ENCODE data around the gene DCAF12. TPM values are rescaled to one million over a fixed set of nuclear protein-coding genes. Genes with fewer than 3 reads are reported as not detected.
"Not testable (repeated sequence)": the region's sequence is repeated elsewhere in the genome, so short reads cannot be mapped to it uniquely, and the experiment has no call there.

Gene DCAF12
- total RNA-seq, 3 donors from 2014 or later = 25.6 to 36.7 (median 29.6) TPM

DNA sequence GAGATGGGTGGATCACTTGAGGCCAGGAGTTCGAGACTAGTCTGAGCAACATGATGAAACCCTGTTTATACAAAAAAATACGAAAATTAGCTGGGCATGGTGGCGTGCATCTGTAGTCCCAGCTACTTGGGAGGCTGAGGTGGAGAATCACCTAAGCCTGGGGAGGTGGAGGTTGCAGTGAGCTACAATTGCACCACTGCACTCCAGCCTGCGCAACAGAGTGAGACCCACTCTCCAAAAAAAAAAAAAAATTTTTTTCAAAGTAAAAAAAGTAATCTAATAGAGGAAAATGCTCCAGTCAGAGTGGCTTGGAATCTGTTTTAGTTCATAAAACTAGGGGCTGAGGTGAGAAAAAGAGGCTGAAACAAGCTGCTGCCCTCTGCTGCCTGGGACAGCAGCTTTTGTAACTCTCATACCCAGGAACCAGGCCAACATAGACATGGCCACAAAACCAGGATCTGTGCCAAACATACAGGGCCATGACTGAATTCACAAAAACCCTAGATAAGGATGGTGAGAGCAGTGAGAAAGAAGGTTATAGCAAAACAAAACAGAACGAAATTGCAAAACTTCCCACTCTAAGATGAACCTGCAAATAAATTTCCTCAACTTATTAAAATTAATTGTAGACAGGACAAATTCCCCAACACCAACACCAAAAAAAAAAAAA, 13.1 kb upstream of the DCAF12 start:
- no peaks in the 10 kb centered on the region for H3K9me3 ChIP-seq
- H3K27ac ChIP-seq = no peak overlapping the region
- intact Hi-C loops (cut with DNase I; ENCODE audit: low total_unique reads) = no loop called here
- H3K36me3 ChIP-seq = no peaks in the 10 kb centered on the region
- TF ChIP-seq POLR2AphosphoS5 (IDR thresholded peaks at IDR 0.05) = no peak
- TF ChIP-seq, protein P1, sequence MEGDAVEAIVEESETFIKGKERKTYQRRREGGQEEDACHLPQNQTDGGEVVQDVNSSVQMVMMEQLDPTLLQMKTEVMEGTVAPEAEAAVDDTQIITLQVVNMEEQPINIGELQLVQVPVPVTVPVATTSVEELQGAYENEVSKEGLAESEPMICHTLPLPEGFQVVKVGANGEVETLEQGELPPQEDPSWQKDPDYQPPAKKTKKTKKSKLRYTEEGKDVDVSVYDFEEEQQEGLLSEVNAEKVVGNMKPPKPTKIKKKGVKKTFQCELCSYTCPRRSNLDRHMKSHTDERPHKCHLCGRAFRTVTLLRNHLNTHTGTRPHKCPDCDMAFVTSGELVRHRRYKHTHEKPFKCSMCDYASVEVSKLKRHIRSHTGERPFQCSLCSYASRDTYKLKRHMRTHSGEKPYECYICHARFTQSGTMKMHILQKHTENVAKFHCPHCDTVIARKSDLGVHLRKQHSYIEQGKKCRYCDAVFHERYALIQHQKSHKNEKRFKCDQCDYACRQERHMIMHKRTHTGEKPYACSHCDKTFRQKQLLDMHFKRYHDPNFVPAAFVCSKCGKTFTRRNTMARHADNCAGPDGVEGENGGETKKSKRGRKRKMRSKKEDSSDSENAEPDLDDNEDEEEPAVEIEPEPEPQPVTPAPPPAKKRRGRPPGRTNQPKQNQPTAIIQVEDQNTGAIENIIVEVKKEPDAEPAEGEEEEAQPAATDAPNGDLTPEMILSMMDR (IDR thresholded peaks at IDR 0.05) = no peak
- no peak for TF ChIP-seq POLR2A (IDR thresholded peaks at IDR 0.05)
- no peak for DNase-seq (ENCODE audit: low spot score in 2 of 2)
- no peaks in the 10 kb centered on the region for H3K4me1 ChIP-seq
- H3K4me3 ChIP-seq = no peak overlapping the region
- H3K27me3 ChIP-seq = no peaks in the 10 kb centered on the region

DNA sequence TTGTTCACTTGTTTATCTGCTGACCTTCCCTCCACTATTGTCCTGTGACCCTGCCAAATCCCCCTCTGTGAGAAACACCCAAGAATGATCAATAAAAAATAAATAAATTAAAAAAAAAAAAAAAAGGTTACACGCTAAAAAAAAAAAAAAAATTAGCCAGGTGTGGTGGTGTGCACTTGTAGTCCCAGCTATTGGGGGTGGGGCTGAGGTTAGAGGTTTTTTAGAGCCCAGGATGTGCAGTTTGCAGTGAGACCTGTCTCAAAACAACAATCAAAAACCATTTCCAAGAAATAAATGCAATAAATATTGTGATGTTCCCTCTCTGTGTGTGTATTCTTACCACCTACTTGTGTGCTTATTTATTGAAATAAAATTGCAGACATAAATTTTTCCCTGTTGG, 12.1 kb upstream of the DCAF12 start:
- H3K4me1 ChIP-seq; H3K36me3 ChIP-seq; H3K27me3 ChIP-seq; H3K27ac ChIP-seq; H3K4me3 ChIP-seq; intact Hi-C loops (cut with DNase I; ENCODE audit: low total_unique reads); DNase-seq (ENCODE audit: low spot score in 2 of 2); H3K9me3 ChIP-seq: not testable (repeated sequence)

DNA sequence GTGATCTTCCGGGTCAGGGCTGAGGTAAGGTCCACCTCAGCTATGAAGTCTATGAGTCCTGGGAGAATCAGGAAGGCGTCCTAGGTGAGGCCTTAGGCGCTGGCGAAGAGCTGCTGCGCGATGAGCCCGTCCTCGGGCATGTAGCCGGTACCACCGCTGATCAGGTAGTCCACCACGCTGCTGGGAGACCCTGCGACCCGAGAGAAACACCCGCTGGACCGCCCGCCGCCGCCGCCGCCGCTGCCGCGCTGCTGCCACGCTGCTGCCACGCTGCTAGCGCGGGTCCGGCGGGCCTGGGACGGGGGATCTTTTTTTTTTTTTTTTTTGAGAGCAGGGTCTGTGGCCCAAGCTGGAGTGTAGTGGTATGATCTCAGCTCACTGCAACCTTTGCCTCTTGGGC, 8.0 kb upstream of the DCAF12 start:
- no peaks in the 10 kb centered on the region for H3K36me3 ChIP-seq
- TF ChIP-seq POLR2AphosphoS5 (IDR thresholded peaks at IDR 0.05) (no peak), POLR2A (IDR thresholded peaks at IDR 0.05) (no peak)
- TF ChIP-seq, protein P1 (IDR thresholded peaks at IDR 0.05) = no peak
- no peak overlapping the region for H3K4me3 ChIP-seq
- intact Hi-C loops (cut with DNase I; ENCODE audit: low total_unique reads) = no loop called here
- H3K27me3 ChIP-seq = no peaks in the 10 kb centered on the region
- H3K4me1 ChIP-seq = no peaks in the 10 kb centered on the region
- no peaks in the 10 kb centered on the region for H3K9me3 ChIP-seq
- no peak for DNase-seq (ENCODE audit: low spot score in 2 of 2)
- no peak overlapping the region for H3K27ac ChIP-seq

DNA sequence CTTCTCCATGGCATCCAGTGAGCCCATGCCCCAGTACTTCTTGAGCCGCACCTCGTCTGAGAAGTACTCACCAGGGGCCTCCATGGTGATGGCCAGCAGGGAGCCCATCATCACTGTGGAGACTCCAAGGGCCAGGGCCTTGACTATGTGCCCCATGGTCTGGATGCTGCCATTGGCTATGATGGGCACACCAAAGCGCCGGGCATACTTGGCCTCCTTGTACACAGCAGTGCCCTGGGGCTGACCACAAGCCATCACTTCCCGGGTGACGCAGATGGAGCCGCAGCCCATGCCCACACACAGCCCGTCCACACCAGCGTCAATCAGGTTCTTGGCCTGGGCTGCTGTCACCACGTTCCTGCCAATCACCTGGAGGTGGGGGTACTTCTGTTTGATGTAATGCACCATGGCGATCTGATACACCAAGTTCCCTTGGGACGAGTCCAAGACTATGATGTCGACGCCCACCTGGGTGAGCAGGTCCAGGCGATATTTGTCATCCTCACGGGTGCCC, 7.0 kb upstream of the DCAF12 start:
- no peak for DNase-seq (ENCODE audit: low spot score in 2 of 2)
- no peaks in the 10 kb centered on the region for H3K4me1 ChIP-seq
- H3K27me3 ChIP-seq = no peaks in the 10 kb centered on the region
- intact Hi-C loops (cut with DNase I; ENCODE audit: low total_unique reads) = no loop called here
- no peaks in the 10 kb centered on the region for H3K9me3 ChIP-seq
- H3K27ac ChIP-seq = no peak overlapping the region
- no peak overlapping the region for H3K4me3 ChIP-seq
- H3K36me3 ChIP-seq = no peaks in the 10 kb centered on the region
- TF ChIP-seq, protein P1 (IDR thresholded peaks at IDR 0.05) = no peak
- TF ChIP-seq POLR2AphosphoS5 (IDR thresholded peaks at IDR 0.05) (no peak), POLR2A (IDR thresholded peaks at IDR 0.05) (no peak)

DNA sequence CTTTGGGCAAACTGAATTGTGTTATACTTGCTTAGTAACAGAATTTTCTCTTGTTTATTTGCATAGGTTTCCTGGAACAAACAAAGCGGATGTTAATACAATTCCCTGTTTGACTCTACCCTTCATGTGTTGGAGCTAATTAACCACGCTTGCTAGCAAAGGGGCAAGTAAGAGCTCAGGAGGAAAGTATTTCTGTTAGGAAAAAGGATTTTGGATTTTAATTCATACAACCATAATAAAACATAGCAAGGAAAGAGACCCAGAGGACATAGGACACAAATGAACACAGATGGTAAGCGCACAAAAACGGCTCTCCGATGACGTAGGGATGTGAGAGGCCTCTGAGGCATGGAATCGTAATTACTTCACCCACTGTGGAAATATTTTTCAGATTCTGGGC, 5.1 kb upstream of the DCAF12 start:
- H3K9me3 ChIP-seq = no peaks in the 10 kb centered on the region
- no peaks in the 10 kb centered on the region for H3K27me3 ChIP-seq
- no peak overlapping the region for H3K4me3 ChIP-seq
- intact Hi-C loops (cut with DNase I; ENCODE audit: low total_unique reads) = no loop called here
- H3K27ac ChIP-seq = no peak overlapping the region
- no peak for DNase-seq (ENCODE audit: low spot score in 2 of 2)
- no peaks in the 10 kb centered on the region for H3K4me1 ChIP-seq
- H3K36me3 ChIP-seq = no peaks in the 10 kb centered on the region
- TF ChIP-seq, protein P1 (IDR thresholded peaks at IDR 0.05) = no peak
- TF ChIP-seq POLR2A (IDR thresholded peaks at IDR 0.05) (no peak), POLR2AphosphoS5 (IDR thresholded peaks at IDR 0.05) (no peak)

Data from breast epithelium (tissue), 4 donors.